Adrenal gland (tissue), 12 donors: ENCODE results near the gene DUS1L. TPM values are rescaled to one million over a fixed set of nuclear protein-coding genes. Genes with fewer than 3 reads are reported as not detected.

Experiments
- DNase-seq, 7 donors: peaks; one replicate each; pipeline ENCODE4 v3.0.0-alpha.2; 2019 to 2020
- H3K27ac ChIP-seq, 5 donors: fragments of 200-600 bp; sonication (generic) in 4 of 5; 1 replicate in 3 of 5; 2 replicates in 2 of 5; pipeline versions ENCODE4 v1.5.1 to v1.8.0; 2016 to 2020; ENCODE audit warnings: mild to moderate bottlenecking in 1 of 5
- H3K27me3 ChIP-seq: fragments of 200-600 bp; 2 replicates; pipeline ENCODE4 v1.8.0; 2021
- H3K36me3 ChIP-seq, 2 donors: fragments of 200-600 bp; replicated peaks in 1 of 2; 1 replicate in 1 of 2; 2 replicates in 1 of 2; pipeline versions ENCODE4 v1.5.1 to v1.8.0; 2018 to 2022
- H3K4me1 ChIP-seq, 2 donors: fragments of 200-600 bp; replicated peaks in 1 of 2; 1 replicate in 1 of 2; 2 replicates in 1 of 2; pipeline versions ENCODE4 v1.5.1 to v1.8.0; 2018 to 2021
- H3K4me3 ChIP-seq, 4 donors: fragments of 200-600 bp; sonication (generic) in 3 of 4; one replicate each; pipeline ENCODE4 v1.5.1; 2016 to 2018
- H3K9me3 ChIP-seq, 3 donors: fragments of 200-600 bp; sonication (generic) in 1 of 3; replicated peaks in 1 of 3; 1 replicate in 2 of 3; 2 replicates in 1 of 3; pipeline versions ENCODE4 v1.5.1 to v1.8.0; 2016 to 2021
- CTCF ChIP-seq, 6 experiments: fragments of 450-650 bp in 4 of 6; fragments of 200-600 bp in 2 of 6; sonication (generic) in 1 of 6; IDR thresholded peaks; 1 replicate in 5 of 6; 2 replicates in 1 of 6; pipeline versions ENCODE4 v1.5.1 to v1.8.0; 2016 to 2021; ENCODE audit warnings: antibody characterized with exemption in 6 of 6, mild to moderate bottlenecking in 2 of 6, moderate library complexity in 1 of 6
- POLR2A ChIP-seq, 2 donors: fragments of 450-650 bp; IDR thresholded peaks; one replicate each; pipeline ENCODE4 v1.6.1; 2017; ENCODE audit warnings: antibody characterized with exemption in 2 of 2, mild to moderate bottlenecking in 2 of 2, moderate library complexity in 1 of 2
- WGBS, 4 donors: extraction: QIAGEN DNeasy Blood & Tissue Kit in 2 of 4; methylation state at CpG; one replicate each; pipeline versions ENCODE4 v1.1.5 to v1.1.7; 2013 to 2017; 5-methylcytosine and 5-hydroxymethylcytosine counted together
- intact Hi-C, 2 donors: fragments of 100-400 bp; cut with DNase I; formaldehyde crosslinking; loops; one replicate each; pipeline versions ENCODE4 v1.14.1 to v1.15.0; 2022 to 2023
- polyA plus RNA-seq, 3 donors: library from polyadenylated mRNA; stranded (reverse); fragments of 200-250 nt in 2 of 3; fragments of 350-450 nt in 1 of 3; fragmentation: Illumina TruSeq in 1 of 3; extraction: RNeasy Lipid Tissue Mini Kit (QIAGEN cat#74804) in 1 of 3; gene quantifications; one replicate each; pipeline ENCODE4 v1.2.3, GENCODE V29; 2013 to 2014
- total RNA-seq, 9 donors: library from RNA; depleted of rRNA in 4 of 9; stranded (reverse); fragments of >200 nt in 4 of 9; fragments of 120-200 nt in 1 of 9; fragmentation: NEBNext Ultra II Directional in 1 of 9; extraction: Animal tissue kit (Norgen Biotek cat#: 25700) in 1 of 9; gene quantifications; one replicate each; pipeline versions ENCODE4 v1.1.0 to v1.2.4, GENCODE V29; 2013 to 2023
- donor health status: healthy with polysubstance abuse.
- donor health status: Bipolar disorder and iron deficiency.
- donor health status: DM: yes; HTN: yes; CAD: no.
- donor health status: DM: no; HTN: no; CAD: no.
- donor health status: DM: no; HTN: no; CAD: no.
- donor health status: DM: yes; HTN: yes; CAD: no.

Gene DUS1L
- total and polyA plus RNA-seq, 12 donors = 38.5 to 397 (median 75.7) TPM

DNA sequence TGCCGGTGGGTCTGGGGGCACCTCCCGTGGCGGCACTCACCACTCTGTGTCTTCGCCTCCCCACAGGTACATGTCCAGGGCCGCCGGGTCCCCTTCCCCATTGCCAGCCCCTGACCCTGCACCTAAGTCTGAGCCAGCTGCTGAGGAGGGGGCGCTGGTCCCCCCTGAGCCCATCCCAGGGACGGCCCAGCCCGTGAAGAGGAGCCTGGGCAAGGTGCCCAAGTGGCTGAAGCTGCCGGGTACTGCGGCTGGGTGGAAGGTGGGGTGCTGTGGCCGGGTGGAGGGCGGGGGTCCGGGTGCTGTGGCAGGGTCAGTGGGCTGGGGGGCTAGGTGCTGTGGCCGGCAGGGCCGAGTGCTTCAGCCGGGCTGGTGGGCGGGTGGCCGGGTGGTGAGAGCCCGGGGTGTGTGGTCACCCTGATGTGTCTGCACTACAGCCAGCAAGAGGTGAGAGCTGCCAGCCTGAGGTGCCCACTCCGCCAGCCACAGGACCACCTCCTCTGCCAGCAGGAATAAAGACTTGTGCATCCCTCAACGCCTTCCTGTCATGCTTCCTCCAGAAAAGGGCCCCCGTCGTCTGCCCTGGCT lies 48.6 kb downstream of the DUS1L start:
- DNase-seq = no peak
- H3K4me1 ChIP-seq = peaks cover 7 to 9% of the 10 kb centered on the region in 2 donors
- TF ChIP-seq CTCF (IDR thresholded peaks at IDR 0.05) = no peak
- H3K27me3 ChIP-seq = no peaks in the 10 kb centered on the region
- 86 to 95% (median 89%) methylated on average over 4 to 24 of the region's 24 CpGs for WGBS, 4 donors
- intact Hi-C loops = no loop called here
- H3K36me3 ChIP-seq = no peaks in the 10 kb centered on the region
- H3K9me3 ChIP-seq = no peaks in the 10 kb centered on the region
- H3K27ac ChIP-seq = no peak overlapping the region
- H3K4me3 ChIP-seq = no peak overlapping the region

DNA sequence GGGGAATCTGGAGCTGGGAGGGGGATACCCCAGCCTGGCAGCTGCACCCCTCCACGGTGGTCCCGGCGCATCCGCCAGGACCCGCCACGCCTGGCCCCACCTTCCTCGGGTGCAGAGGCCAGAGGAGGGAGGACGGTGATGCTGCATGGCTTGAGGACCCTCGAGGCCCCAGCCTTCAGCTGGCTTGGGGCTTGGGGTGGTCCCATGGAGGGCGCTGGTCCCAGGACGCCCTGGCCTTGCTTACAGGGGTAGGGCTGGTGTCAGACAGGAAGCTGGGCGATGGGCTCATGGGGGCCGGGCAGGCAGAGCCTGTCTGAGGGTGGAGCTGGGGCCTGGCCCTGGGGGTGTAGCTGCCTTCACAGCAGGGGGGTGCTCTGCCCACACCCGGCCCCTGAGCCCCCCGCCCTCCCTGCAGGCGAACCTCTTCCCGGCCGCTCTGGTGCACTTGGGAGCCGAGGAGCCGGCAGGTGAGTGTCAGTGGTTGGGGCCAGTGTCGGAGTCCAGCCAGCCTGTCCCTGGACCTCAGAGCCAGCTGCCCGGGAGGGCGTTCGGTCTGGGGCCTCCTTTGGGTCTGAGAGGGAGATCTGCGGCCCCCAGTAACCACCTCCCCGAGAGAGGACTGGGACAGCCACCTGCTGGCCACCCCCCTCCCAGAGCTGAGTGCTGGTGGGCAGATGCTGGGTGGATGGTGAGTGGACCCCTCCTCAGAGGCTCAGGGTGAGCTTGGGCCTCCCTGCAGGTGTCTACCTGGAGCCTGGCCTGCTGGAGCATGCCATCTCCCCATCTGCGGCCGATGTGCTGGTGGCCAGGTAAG lies 49.3 kb downstream of the DUS1L start:
- no peaks in the 10 kb centered on the region for H3K36me3 ChIP-seq
- 80 to 91% (median 84%) methylated on average over 2 to 28 of the region's 28 CpGs for WGBS, 4 donors
- H3K4me3 ChIP-seq = no peak overlapping the region
- no peak for TF ChIP-seq POLR2A (IDR thresholded peaks at IDR 0.05)
- no peak for TF ChIP-seq CTCF (IDR thresholded peaks at IDR 0.05)
- H3K9me3 ChIP-seq = no peaks in the 10 kb centered on the region
- intact Hi-C loops = no loop called here
- peaks cover under 1 to 2% of the 10 kb centered on the region in 2 donors for H3K4me1 ChIP-seq
- H3K27me3 ChIP-seq = no peaks in the 10 kb centered on the region
- DNase-seq = no peak
- H3K27ac ChIP-seq = no peak overlapping the region

DNA sequence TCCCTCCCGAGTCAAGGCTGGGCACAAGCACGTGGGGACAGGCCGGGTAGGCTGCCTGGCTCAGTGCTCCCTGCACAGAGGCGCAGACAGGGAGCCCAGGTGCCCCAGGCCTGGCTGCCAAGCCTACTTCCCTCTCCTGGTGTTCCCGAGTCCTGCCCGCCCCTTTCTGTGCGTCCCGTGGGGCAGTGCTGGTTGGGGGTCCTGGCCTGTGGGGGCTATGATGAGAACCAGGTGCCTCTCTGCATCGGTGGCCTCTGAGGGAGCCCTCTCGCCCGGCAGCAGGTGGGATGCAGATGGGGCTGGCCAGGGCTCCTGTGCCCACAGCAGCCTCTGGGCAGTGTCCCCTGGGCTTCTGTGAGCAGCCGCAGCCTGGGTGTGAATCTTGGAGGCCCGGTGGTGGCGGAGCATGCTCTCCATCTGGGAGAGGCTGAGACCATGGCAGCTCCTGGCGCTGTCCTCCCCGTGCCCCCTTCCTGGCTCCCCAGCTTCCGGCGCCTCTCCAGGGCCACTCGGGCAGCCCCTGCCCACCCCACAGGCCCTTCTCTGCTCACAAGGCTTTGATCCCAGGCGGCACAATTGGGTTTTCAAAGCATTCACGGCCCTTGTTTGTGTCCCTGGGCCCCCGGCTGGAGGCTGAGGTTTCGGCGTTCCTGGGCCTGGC lies 50.2 kb downstream of the DUS1L start:
- intact Hi-C loops = no loop called here
- no peak for DNase-seq
- no peaks in the 10 kb centered on the region for H3K9me3 ChIP-seq
- H3K4me3 ChIP-seq = no peak overlapping the region
- TF ChIP-seq POLR2A (IDR thresholded peaks at IDR 0.05) (no peak), CTCF (IDR thresholded peaks at IDR 0.05) (no peak)
- no peaks in the 10 kb centered on the region for H3K36me3 ChIP-seq
- H3K27me3 ChIP-seq = no peaks in the 10 kb centered on the region
- no peak overlapping the region for H3K27ac ChIP-seq
- WGBS, 4 donors = 80 to 82% (median 81%) methylated on average over 13 to 24 of the region's 24 CpGs
- no peaks in the 10 kb centered on the region for H3K4me1 ChIP-seq

- H3K9me3 ChIP-seq = no peaks in the 10 kb centered on the region
- no peaks in the 10 kb centered on the region for H3K27me3 ChIP-seq
- no peaks in the 10 kb centered on the region for H3K36me3 ChIP-seq
- TF ChIP-seq CTCF (IDR thresholded peaks at IDR 0.05) = no peak
- no peak for TF ChIP-seq POLR2A (IDR thresholded peaks at IDR 0.05)
- no peaks in the 10 kb centered on the region for H3K4me1 ChIP-seq
- intact Hi-C loops = no loop called here
- 85 to 94% (median 90%) methylated on average over 9 to 13 of the region's 13 CpGs for WGBS, 4 donors
- H3K27ac ChIP-seq = no peak overlapping the region
- DNase-seq = no peak
- no peak overlapping the region for H3K4me3 ChIP-seq
These were observed 50.7 kb downstream of the DUS1L start for GRCh38 chr17:82014971-82015310.
